AG10803 (cell line): ENCODE results near the gene ZNF563.
"Not testable (repeated sequence)": the region's sequence is repeated elsewhere in the genome, so short reads cannot be mapped to it uniquely, and the experiment has no call there.

Experiments
- DNase-seq: peaks from one replicate; pipeline ENCODE4 v3.0.0; 2010; ENCODE audit warnings: low read depth
- H3K4me3 ChIP-seq: 2 replicates; pipeline ENCODE4 v1.5.1; 2011; ENCODE audit warnings: mild to moderate bottlenecking, low read length, control low read depth
- CTCF ChIP-seq: conservative IDR thresholded peaks from 2 replicates; pipeline ENCODE4 v1.5.1; 2011; ENCODE audit warnings: mild to moderate bottlenecking, low read length, control low read depth, inconsistent platforms

ZNF563 gene

DNA sequence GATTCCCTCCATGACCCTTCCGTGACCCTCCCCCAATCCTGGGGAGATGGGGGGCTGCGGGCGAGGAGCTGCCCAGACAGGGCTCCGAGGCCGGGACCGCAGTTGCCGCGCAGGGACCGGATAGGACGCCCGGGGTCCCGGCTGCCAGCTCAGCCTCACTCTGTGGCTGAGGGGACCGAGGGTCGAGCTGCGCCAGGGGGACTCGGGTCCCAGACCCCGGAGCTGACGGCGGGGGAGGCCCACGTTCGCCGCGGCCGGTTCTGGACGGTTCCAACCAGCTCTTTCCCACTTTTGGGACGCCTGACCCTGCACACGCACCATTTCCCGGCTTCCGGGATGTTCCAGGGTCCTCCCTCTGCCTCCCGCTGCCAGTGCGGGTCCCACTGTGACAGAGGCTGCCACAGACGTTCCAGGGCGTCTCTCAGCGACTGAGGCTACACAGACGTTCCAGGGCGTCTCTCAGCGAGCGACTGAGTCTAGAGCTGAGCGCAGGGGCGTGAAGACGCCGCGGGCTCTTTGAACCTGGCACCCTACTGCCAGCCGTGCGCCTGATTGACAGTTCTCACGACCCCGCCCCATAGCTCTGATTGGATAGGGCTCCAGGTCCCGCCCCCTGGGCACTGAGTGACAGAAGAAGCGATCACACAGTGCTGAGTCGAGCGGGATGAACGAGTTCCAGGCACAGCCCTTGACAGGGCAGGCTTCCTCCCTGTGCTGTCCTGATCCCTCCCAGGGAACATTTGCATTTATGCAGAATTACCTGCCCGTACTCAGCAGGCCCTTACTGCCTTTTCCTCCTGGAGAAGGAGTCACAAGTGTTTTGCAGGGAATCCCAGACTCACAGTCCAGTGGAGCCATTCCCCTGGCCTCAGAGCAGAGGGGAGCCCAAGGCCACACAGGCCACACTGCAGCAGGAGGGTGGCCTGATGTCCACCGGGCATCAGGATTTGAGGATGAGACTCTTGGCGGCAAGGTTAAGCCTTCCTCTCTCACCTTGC, at the start of gene ZNF563:
TSS of gene ZNF563 (minus strand) at position 472 of the 998 bp plus-strand sequence. CDS start at position 321, 151 bp downstream.
- DNase-seq: peak; percentile 89
- peak within 1 kb of the TSS; percentile 94 for H3K4me3 ChIP-seq
- no peak for TF ChIP-seq CTCF

DNA sequence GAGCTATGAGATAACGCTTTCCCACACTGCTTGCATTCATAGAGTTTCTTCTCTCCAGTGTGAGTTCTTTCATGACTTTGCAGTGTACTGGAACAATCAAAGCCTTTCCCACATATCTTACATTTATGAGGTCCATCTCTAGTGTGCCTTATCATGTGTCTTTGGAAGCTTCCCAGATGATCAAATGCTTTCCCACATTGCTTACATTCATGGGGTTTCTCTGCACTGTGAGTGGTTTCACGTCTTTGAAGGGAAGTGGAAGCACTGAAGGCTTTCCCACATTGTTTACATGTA, 47.0 kb upstream of the ZNF563 start:
- no peak for TF ChIP-seq CTCF
- no peak for DNase-seq
- H3K4me3 ChIP-seq: no peak overlapping the region

DNA sequence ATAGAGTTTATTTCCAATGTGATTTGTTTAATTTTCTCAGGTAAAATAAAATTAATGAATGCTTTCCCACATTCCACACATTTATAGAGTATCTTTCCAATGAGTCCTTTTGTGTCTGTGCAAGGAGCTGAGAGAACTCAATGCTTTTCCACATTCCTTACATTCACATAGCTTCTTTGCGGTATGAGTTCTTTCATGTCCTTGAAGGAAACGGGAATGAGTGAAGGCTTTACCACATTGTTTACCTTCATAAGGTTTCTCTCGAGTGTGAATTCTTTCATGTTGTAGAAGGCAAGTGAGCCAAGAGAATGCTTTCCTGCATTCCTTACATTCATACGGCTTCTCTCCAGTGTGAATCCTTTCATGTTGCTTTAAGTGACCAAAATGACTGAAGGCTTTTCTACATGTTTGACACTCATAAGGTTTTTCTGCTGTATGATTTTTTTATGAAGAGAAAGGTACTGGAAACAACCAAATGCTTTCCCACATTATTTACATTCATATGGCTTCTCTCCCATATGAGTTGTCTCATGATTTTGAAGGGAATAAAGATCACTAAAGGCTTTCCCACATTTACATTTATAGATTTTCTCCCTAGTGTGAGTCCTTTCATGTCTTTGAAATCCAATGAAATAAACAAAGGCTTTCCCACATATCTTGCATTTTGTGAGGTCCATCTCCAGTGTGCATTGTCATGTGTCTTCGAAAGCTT, 46.5 kb upstream of the ZNF563 start:
- TF ChIP-seq CTCF: no peak
- DNase-seq: no peak
- no peak overlapping the region for H3K4me3 ChIP-seq

DNA sequence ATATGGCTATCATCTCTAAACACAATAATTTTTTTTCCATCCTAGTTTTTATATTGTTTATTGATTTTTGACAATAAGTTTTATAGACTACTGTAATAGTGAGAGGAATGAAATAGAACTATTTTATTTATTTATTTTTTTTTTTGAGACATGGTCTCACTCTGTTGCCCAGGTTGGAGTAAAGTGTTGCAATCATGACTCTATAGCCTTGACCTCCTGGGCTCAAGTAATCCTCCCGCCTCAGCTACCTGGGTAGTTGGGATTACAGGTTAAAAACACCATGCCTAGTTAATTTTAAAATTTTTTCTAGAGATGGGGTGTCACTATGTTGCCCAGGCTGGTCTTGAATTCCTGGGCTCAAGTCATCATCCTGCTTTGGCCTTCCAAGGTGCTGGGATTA, 40.6 kb upstream of the ZNF563 start:
- no peak for DNase-seq
- TF ChIP-seq CTCF: no peak
- H3K4me3 ChIP-seq: no peak overlapping the region

DNA sequence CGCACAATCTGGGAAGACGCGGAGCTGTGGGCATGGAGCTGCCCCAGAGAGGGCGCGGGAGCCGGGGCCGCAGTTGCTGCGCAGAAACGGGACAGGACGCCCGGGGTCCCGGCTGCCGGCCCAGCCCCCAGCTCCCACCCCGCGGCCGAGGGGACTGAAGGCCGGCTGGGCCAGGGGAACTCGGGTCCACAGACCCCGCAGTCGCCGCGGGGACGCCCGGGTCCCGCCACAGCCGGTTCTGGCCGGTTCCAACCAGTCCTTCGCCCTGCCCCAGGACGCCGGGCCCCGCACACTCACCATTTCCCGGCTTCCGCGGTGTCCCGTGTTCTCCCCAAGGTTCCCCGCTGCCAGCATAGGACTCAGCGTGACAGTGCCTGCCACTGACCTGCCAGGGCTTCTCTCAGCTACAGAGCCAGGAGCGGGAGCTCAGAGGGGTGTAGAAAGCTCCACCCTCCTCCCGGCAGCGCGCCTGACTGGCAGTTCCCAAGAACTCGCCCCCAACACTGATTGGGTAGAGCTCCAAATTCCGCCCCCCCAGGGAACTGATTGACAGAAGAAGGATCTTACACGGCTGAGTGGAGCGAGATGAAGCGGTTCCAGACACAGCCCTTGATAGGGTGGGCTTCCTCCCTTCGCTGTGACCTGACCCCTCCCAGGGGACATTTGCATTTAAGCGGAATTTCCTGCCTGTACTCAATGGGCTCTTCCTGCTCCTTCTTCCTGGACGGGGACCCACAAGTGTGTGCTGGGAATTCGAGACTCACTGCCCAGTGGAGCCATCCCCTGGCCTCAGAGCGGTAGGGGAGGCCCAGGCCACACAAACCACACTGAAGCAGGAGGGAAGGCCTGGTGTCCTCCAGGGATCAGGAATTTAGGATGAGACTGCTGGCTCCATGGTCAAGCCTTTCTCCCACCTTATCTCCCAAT, 32.1 kb upstream of the ZNF563 start, which contains the start of gene ZNF442:
TSS of gene ZNF442 (minus strand) at position 448 of the 927 bp plus-strand sequence. CDS start 2,052 bp downstream, outside the sequence.
- peak within 1 kb of the TSS; percentile 84 for H3K4me3 ChIP-seq
- peak; percentile 77 for TF ChIP-seq CTCF
- DNase-seq: peak; percentile 94

- no peak for TF ChIP-seq CTCF
- peak overlapping the region; percentile 84 for H3K4me3 ChIP-seq
- peak; percentile 28 for DNase-seq
Measured at GRCh38 chr19:12364391-12365235, 31.2 kb upstream of the ZNF563 start.

DNA sequence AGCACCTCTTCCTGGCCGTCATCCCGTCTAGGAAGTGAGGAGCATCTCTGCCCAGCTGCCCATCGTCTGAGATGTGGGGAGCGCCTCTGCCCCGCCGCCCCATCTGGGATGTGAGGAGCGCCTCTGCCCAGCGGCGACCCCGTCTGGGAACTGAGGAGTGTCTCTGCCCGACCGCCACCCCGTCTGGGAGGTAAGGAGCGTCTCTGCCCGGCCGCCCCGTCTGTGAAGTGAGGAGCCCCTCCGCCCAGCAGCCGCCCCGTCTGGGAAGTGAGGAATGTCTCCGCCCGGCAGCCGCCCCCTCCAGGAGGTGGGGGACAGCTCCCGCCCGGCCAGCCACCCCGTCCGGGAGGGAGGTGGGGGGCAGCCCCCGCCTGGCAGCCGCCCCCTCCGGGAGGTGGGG, 28.8 kb upstream of the ZNF563 start:
- not testable (repeated sequence) for DNase-seq, H3K4me3 ChIP-seq
